CD14-positive monocyte (primary cell): ENCODE results near the gene TMEM209. TPM values are rescaled to one million over a fixed set of nuclear protein-coding genes. Genes with fewer than 3 reads are reported as not detected.
"Not testable (repeated sequence)": the region's sequence is repeated elsewhere in the genome, so short reads cannot be mapped to it uniquely, and the experiment has no call there.

Experiments used
- DNase-seq, 3 donors: peaks; one replicate each; pipeline ENCODE4 v3.0.0-alpha.2; 2011 to 2022
- H2AFZ ChIP-seq: 2 replicates; pipeline ENCODE4 v1.6.0; 2012; ENCODE audit warnings: mild to moderate bottlenecking, low read depth, low read length, inconsistent platforms; ENCODE audit not compliant: insufficient read depth, poor library complexity, severe bottlenecking
- H3K27ac ChIP-seq, 2 donors: 1 replicate in 1 of 2; 2 replicates in 1 of 2; pipeline ENCODE4 v1.5.1; 2012 to 2013; ENCODE audit warnings: low read length in 2 of 2, control low read depth in 1 of 2, inconsistent platforms in 1 of 2, low read depth in 1 of 2, mild to moderate bottlenecking in 1 of 2
- H3K27me3 ChIP-seq, 2 donors: one replicate each; pipeline versions ENCODE4 v1.6.0 to v1.6.1; 2011 to 2013; ENCODE audit warnings: low read length in 2 of 2; ENCODE audit not compliant: control insufficient read depth in 2 of 2, insufficient read depth in 2 of 2
- H3K36me3 ChIP-seq, 2 donors: replicated peaks in 1 of 2; 1 replicate in 1 of 2; 2 replicates in 1 of 2; pipeline versions ENCODE4 v1.5.1 to v1.6.1; 2012 to 2013; ENCODE audit warnings: low read length in 2 of 2, control low read depth in 1 of 2, inconsistent platforms in 1 of 2, mild to moderate bottlenecking in 1 of 2; ENCODE audit not compliant: insufficient read depth in 2 of 2, control insufficient read depth in 1 of 2
- H3K4me1 ChIP-seq, 2 donors: 1 replicate in 1 of 2; 2 replicates in 1 of 2; pipeline versions ENCODE4 v1.5.1 to v1.6.1; 2012 to 2013; ENCODE audit warnings: low read length in 2 of 2, control low read depth in 1 of 2, inconsistent platforms in 1 of 2, mild to moderate bottlenecking in 1 of 2, moderate library complexity in 1 of 2; ENCODE audit not compliant: insufficient read depth in 2 of 2, control insufficient read depth in 1 of 2
- H3K4me2 ChIP-seq: replicated peaks from 2 replicates; pipeline ENCODE3; 2012; ENCODE audit warnings: low read length, moderate library complexity, mild to moderate bottlenecking; ENCODE audit not compliant: poor library complexity, severe bottlenecking; ENCODE audit errors: extremely low read depth
- H3K4me3 ChIP-seq, 3 experiments: fragments of 200-600 bp in 1 of 3; sonication (generic) in 1 of 3; replicated peaks in 1 of 3; 1 replicate in 2 of 3; 2 replicates in 1 of 3; pipeline ENCODE4 v1.5.1; 2011 to 2013; ENCODE audit warnings: low read length in 3 of 3, mild to moderate bottlenecking in 3 of 3, control low read depth in 2 of 3, low read depth in 2 of 3, inconsistent platforms in 1 of 3, moderate library complexity in 1 of 3
- H3K79me2 ChIP-seq: 2 replicates; pipeline ENCODE4 v1.6.0; 2012; ENCODE audit warnings: mild to moderate bottlenecking, control low read depth, inconsistent platforms, low read length, moderate library complexity; ENCODE audit not compliant: insufficient read depth
- H3K9ac ChIP-seq: 2 replicates; pipeline ENCODE4 v1.6.0; 2017; ENCODE audit warnings: low read length, mild to moderate bottlenecking; ENCODE audit not compliant: insufficient read depth, poor library complexity, severe bottlenecking
- H3K9me3 ChIP-seq, 2 donors: replicated peaks in 1 of 2; 1 replicate in 1 of 2; 2 replicates in 1 of 2; pipeline versions ENCODE4 v1.5.1 to v1.6.1; 2012 to 2013; ENCODE audit warnings: low read length in 2 of 2, control low read depth in 1 of 2; ENCODE audit not compliant: control insufficient read depth in 1 of 2, insufficient read depth in 1 of 2
- H4K20me1 ChIP-seq: 2 replicates; pipeline ENCODE4 v1.6.0; 2012; ENCODE audit warnings: mild to moderate bottlenecking, low read length, control low read depth, moderate library complexity; ENCODE audit not compliant: insufficient read depth
- H3K27ac Mint-ChIP-seq, 7 donors: one replicate each; pipeline ENCODE4 v1.8.0; 2020; ENCODE audit warnings: mild to moderate bottlenecking in 7 of 7, mixed read lengths in 7 of 7, moderate library complexity in 6 of 7, inconsistent platforms in 2 of 7
- H3K27me3 Mint-ChIP-seq, 3 donors: one replicate each; pipeline ENCODE4 v1.8.0; 2021 to 2022; ENCODE audit warnings: low read depth in 3 of 3, mild to moderate bottlenecking in 3 of 3, mixed read lengths in 3 of 3, moderate library complexity in 3 of 3, inconsistent platforms in 1 of 3
- H3K36me3 Mint-ChIP-seq, 2 donors: one replicate each; pipeline ENCODE4 v1.8.0; 2020; ENCODE audit warnings: mixed read lengths in 2 of 2, inconsistent platforms in 1 of 2, mild to moderate bottlenecking in 1 of 2
- H3K4me1 Mint-ChIP-seq: one replicate; pipeline ENCODE4 v1.8.0; 2020; ENCODE audit warnings: mild to moderate bottlenecking, mixed read lengths
- H3K4me3 Mint-ChIP-seq, 2 donors: one replicate each; pipeline ENCODE4 v1.8.0; 2020; ENCODE audit warnings: mild to moderate bottlenecking in 2 of 2, mixed read lengths in 2 of 2, moderate library complexity in 1 of 2
- H3K9me3 Mint-ChIP-seq, 7 donors: one replicate each; pipeline ENCODE4 v1.8.0; 2020 to 2022; ENCODE audit warnings: mixed read lengths in 7 of 7, mild to moderate bottlenecking in 6 of 7, moderate library complexity in 6 of 7, inconsistent platforms in 2 of 7
- WGBS: methylation state at CpG from one replicate; pipeline ENCODE4 v1.1.5; 2013; ENCODE audit warnings: missing lambda C conversion rate; ENCODE audit not compliant: insufficient coverage; 5-methylcytosine and 5-hydroxymethylcytosine counted together
- intact Hi-C, 2 donors: fragments of 100-400 bp; cut with micrococcal nuclease; formaldehyde crosslinking; loops; one replicate each; pipeline versions ENCODE4 v1.15.0 to v1.15.1; 2023
- polyA plus RNA-seq, 3 donors: library from polyadenylated mRNA; depleted of rRNA in 1 of 3; unstranded in 2 of 3; stranded (reverse) in 1 of 3; fragments of 300-500 nt in 2 of 3; fragments of >200 nt in 1 of 3; fragmentation: Illumina TruSeq in 2 of 3; gene quantifications; 1 replicate in 2 of 3; 2 replicates in 1 of 3; pipeline ENCODE4 v1.2.3, GENCODE V29; 2012 to 2021
- TF ChIP-seq, protein P1 (sequence below): fragments of 200-600 bp; IDR thresholded peaks from one replicate; pipeline ENCODE4 v1.8.0; 2022; ENCODE audit warnings: antibody characterized with exemption, mild to moderate bottlenecking

The TMEM209 gene
- polyA plus RNA-seq, 3 donors = 7.7 to 16.7 (median 9.6) TPM

DNA sequence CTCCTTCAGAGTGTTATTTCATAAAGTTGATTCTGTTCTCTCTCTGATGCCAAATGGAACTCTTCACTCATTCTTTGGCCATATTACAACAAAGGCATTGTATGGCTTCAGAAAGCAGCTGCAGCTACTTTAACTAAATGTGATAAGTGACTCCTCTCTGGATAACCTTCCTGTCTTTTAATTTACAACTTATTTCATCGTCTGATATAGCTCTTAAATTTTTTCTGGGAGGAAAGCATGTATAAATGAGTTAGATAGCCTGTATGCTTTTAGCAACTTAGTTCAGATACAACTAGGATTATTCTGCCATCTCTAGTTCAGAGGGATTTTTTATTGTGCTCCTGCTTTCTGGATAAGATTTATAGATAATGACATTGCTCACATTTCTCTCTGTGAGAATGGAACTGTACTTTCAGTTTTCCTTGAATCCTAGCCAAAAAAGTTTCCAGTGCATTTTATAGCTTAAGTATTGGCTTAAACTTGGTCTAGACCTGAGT lies 77.3 kb downstream of the TMEM209 start:
- H3K36me3 Mint-ChIP-seq = peaks cover 70 to 88% of the 10 kb centered on the region in 2 donors
- H3K9ac ChIP-seq = no peak overlapping the region

GRCh38 chr7:130127404-130127803 lies 77.8 kb downstream of the TMEM209 start:
- H3K79me2 ChIP-seq = no peaks in the 10 kb centered on the region
- DNase-seq = no peak
- Mint-ChIP-seq H3K9me3 (no peaks in the 10 kb centered on the region), H3K27me3 (no peaks in the 10 kb centered on the region), H3K4me1 (no peaks in the 10 kb centered on the region), H3K36me3 (peaks cover 73 to 93% of the 10 kb centered on the region in 2 donors), H3K4me3 (no peak overlapping the region), H3K27ac (no peak overlapping the region)
- no peak overlapping the region for H3K4me3 ChIP-seq
- H3K9me3 ChIP-seq = no peaks in the 10 kb centered on the region
- H4K20me1 ChIP-seq = no peaks in the 10 kb centered on the region
- H3K36me3 ChIP-seq = peaks cover 83 to 97% of the 10 kb centered on the region in 2 donors
- no CpG with 5 or more reads among the region's 2 CpGs for WGBS
- no peak overlapping the region for H2AFZ ChIP-seq
- H3K27me3 ChIP-seq = no peaks in the 10 kb centered on the region
- no peak overlapping the region for H3K9ac ChIP-seq
- H3K27ac ChIP-seq = no peak overlapping the region
- intact Hi-C loops = no loop called here
- no peaks in the 10 kb centered on the region for H3K4me1 ChIP-seq
- no peak overlapping the region for H3K4me2 ChIP-seq
- TF ChIP-seq, protein P1, sequence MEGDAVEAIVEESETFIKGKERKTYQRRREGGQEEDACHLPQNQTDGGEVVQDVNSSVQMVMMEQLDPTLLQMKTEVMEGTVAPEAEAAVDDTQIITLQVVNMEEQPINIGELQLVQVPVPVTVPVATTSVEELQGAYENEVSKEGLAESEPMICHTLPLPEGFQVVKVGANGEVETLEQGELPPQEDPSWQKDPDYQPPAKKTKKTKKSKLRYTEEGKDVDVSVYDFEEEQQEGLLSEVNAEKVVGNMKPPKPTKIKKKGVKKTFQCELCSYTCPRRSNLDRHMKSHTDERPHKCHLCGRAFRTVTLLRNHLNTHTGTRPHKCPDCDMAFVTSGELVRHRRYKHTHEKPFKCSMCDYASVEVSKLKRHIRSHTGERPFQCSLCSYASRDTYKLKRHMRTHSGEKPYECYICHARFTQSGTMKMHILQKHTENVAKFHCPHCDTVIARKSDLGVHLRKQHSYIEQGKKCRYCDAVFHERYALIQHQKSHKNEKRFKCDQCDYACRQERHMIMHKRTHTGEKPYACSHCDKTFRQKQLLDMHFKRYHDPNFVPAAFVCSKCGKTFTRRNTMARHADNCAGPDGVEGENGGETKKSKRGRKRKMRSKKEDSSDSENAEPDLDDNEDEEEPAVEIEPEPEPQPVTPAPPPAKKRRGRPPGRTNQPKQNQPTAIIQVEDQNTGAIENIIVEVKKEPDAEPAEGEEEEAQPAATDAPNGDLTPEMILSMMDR = no peak

More for the DNA sequence above, 77.3 kb downstream of the TMEM209 start:
- Histone ChIP-seq H3K27ac (no peak overlapping the region), H3K27me3 (no peaks in the 10 kb centered on the region), H2AFZ (no peak overlapping the region), H3K4me1 (no peaks in the 10 kb centered on the region), H3K9me3 (no peaks in the 10 kb centered on the region), H3K4me2 (no peak overlapping the region), H4K20me1 (no peaks in the 10 kb centered on the region), H3K79me2 (no peaks in the 10 kb centered on the region), H3K36me3 (peaks cover 83 to 97% of the 10 kb centered on the region in 2 donors), H3K4me3 (no peak overlapping the region)
- Mint-ChIP-seq H3K4me1 (no peaks in the 10 kb centered on the region), H3K9me3 (no peaks in the 10 kb centered on the region), H3K27me3 (no peaks in the 10 kb centered on the region), H3K4me3 (no peak overlapping the region), H3K27ac (no peak overlapping the region)
- no CpG with 5 or more reads among the region's 1 CpG for WGBS
- TF ChIP-seq, protein P1 = no peak
- DNase-seq = no peak
- intact Hi-C loops = no loop called here

- H3K36me3 ChIP-seq = peaks cover 87 to 97% of the 10 kb centered on the region in 2 donors
- intact Hi-C loops, H4K20me1 ChIP-seq, H3K27ac ChIP-seq, H3K4me3 Mint-ChIP-seq, H3K27me3 Mint-ChIP-seq, H3K27me3 ChIP-seq, H3K9ac ChIP-seq, H3K79me2 ChIP-seq, H3K4me3 ChIP-seq, H3K9me3 Mint-ChIP-seq, H3K4me1 Mint-ChIP-seq, H3K27ac Mint-ChIP-seq, H3K9me3 ChIP-seq, H2AFZ ChIP-seq, H3K4me2 ChIP-seq, DNase-seq, H3K4me1 ChIP-seq: not testable (repeated sequence)
- no CpG with 5 or more reads among the region's 3 CpGs for WGBS
- H3K36me3 Mint-ChIP-seq = peaks cover 73 to 93% of the 10 kb centered on the region in 2 donors
Observed at GRCh38 chr7:130126840-130127239, 78.4 kb downstream of the TMEM209 start.
